GM19099 (cell line): ENCODE data around the gene CMIP.

Experiments
- POLR2A ChIP-seq: IDR thresholded peaks from 3 replicates; pipeline ENCODE4 v1.6.1; 2011; ENCODE audit warnings: low read depth; ENCODE audit not compliant: insufficient read length; ENCODE audit errors: extremely low read depth

The CMIP gene

GRCh38 chr16:81544261-81544660 is 99.7 kb downstream of the CMIP start:
- TF ChIP-seq POLR2A = no peak

GRCh38 chr16:81544700-81545271 is 100.2 kb downstream of the CMIP start:
- no peak for TF ChIP-seq POLR2A

GRCh38 chr16:81545470-81546250 is 101.1 kb downstream of the CMIP start:
- no peak for TF ChIP-seq POLR2A

GRCh38 chr16:81546781-81547180 is 102.2 kb downstream of the CMIP start:
- no peak for TF ChIP-seq POLR2A

- TF ChIP-seq POLR2A = no peak
These were observed 102.8 kb downstream of the CMIP start for GRCh38 chr16:81547194-81547938.

GRCh38 chr16:81547939-81548216 is 103.3 kb downstream of the CMIP start:
- no peak for TF ChIP-seq POLR2A

GRCh38 chr16:81548551-81548875 is 103.9 kb downstream of the CMIP start:
- no peak for TF ChIP-seq POLR2A

GRCh38 chr16:81548876-81549546 is 104.4 kb downstream of the CMIP start:
- TF ChIP-seq POLR2A = no peak

GRCh38 chr16:81549547-81550431 is 105.2 kb downstream of the CMIP start:
- no peak for TF ChIP-seq POLR2A

- no peak for TF ChIP-seq POLR2A
These were observed 105.8 kb downstream of the CMIP start for GRCh38 chr16:81550432-81550808.

GRCh38 chr16:81551151-81551808 is 106.7 kb downstream of the CMIP start:
- no peak for TF ChIP-seq POLR2A

- no peak for TF ChIP-seq POLR2A
These were observed 107.3 kb downstream of the CMIP start for GRCh38 chr16:81551821-81552304.

GRCh38 chr16:81552743-81553079 is 108.1 kb downstream of the CMIP start:
- no peak for TF ChIP-seq POLR2A

GRCh38 chr16:81553080-81553813 is 108.6 kb downstream of the CMIP start:
- TF ChIP-seq POLR2A = no peak
